ENCODE data around the gene DNAL1.

DNA sequence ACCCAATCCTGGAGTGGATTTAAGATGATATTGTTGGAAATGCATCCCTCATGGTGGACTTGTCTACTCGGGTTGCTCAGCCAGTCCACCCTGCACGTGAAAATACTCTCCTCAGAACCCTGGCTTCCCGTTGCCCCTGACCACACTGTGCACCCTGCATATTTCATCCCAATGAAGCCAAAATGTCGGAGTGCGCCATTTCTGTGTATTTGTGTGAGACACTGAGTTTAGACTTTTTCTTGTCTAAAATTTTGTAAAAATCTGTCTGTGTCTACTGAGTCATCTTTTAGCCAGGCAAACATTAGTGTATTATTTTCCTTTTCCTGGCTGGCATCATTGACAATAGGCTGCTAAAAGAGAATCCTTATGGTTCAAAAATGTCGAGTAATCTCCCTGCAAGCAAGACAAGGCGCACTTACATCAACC is 69.9 kb downstream of the DNAL1 start:
- TF ChIP-seq, protein P1, sequence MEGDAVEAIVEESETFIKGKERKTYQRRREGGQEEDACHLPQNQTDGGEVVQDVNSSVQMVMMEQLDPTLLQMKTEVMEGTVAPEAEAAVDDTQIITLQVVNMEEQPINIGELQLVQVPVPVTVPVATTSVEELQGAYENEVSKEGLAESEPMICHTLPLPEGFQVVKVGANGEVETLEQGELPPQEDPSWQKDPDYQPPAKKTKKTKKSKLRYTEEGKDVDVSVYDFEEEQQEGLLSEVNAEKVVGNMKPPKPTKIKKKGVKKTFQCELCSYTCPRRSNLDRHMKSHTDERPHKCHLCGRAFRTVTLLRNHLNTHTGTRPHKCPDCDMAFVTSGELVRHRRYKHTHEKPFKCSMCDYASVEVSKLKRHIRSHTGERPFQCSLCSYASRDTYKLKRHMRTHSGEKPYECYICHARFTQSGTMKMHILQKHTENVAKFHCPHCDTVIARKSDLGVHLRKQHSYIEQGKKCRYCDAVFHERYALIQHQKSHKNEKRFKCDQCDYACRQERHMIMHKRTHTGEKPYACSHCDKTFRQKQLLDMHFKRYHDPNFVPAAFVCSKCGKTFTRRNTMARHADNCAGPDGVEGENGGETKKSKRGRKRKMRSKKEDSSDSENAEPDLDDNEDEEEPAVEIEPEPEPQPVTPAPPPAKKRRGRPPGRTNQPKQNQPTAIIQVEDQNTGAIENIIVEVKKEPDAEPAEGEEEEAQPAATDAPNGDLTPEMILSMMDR (conservative IDR thresholded peaks at IDR 0.05; ENCODE audit: low read length), result no peak
- no peak for TF ChIP-seq EZH2phosphoT487 (IDR thresholded peaks at IDR 0.05; ENCODE audit: borderline replicate concordance)
